ENCODE results near the gene CCDC68.
"Not testable (repeated sequence)": the region's sequence is repeated elsewhere in the genome, so short reads cannot be mapped to it uniquely, and the experiment has no call there.

CCDC68 gene

DNA sequence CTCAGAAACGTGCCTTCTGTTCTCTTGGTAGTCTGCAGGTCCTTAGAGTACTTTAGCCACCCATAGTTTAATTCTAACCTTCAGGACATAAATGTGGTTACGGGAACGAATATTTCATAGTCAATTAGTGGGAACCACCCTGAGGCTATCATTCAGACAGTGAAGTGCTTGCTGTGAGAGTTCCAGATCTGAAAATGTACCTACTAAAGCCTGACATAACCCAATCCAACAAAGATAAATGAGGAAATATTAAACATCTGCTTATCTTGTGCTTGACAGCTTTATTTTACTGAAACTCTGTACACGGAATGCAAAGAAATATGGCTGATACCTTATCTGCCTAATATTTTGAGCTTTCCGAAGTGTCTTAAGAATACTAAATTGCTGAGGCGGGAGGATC is 88.0 kb downstream of the CCDC68 start:
- no peak for DNase-seq

DNA sequence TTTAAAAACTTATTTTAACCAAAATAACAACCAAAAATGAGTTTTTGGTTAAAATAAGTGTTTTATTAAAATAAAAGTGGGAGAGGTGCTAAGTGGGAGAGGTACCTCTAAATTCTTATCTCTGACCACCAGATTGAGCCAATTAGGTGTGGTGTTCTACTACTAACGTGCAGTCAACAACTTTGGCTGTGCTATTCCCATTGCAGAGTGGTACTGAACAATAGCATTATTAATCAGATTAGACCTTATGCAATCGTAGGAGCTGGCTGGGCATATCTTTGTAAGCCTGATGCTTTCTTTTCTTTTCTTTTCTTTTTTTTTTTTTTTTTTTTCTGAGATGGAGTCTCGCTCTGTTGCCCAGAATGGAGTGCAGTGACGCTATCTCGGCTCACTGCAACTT is 92.1 kb downstream of the CCDC68 start:
- no peak for DNase-seq

DNA sequence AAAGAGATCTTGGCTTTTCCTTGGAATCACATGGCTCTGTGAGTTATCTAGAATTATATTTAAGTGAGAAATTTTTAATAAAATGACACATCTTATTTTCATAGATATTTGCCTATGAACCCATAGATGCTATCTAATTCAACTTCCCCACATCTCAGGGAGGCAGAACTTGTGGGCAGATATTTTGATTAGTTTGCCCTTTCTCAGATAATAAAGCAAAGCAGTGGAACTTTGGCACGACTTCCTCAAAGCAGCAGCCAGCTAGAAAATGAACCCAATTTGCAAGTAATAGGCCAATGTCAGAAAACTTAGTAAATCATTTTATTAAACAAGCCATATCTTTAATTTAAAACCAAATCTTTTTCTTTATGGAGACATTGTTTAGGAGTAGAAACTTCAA is 98.3 kb downstream of the CCDC68 start:
- DNase-seq = no peak

DNA sequence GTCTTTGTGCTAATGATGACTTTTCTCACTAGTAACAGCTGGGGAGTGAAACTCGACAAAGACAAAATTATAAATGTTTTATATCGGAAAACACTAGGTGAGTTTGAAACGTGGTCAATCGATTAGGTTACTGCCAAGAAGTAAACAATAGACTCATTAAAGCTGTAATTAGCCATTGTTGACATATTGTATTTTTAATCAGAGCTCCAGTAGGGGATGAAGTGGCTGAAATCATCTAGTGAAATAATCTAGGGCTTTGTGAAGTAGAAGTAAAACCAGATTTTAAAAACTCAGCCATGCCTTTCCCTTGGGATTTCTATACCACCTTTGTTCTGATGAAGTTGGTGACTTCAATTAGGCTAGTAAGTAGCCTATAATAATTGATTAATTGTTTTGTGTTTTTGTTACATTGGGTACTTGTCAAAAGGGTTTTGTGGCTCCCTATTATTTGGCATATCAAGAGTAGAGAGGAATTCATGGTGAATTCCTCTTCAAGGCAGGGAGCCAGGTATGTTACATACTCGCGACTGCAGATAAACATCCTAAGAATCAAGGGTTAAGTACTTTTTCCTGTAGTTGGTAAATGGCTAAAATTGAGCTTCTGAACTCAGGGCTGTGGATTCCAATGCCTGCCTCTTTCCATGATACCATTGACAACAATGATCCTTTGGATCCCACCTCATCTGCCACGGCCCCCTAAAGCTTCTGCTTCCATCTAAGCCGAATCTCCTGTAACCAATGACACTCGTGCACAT is 99.4 kb downstream of the CCDC68 start:
- no peak for DNase-seq

DNA sequence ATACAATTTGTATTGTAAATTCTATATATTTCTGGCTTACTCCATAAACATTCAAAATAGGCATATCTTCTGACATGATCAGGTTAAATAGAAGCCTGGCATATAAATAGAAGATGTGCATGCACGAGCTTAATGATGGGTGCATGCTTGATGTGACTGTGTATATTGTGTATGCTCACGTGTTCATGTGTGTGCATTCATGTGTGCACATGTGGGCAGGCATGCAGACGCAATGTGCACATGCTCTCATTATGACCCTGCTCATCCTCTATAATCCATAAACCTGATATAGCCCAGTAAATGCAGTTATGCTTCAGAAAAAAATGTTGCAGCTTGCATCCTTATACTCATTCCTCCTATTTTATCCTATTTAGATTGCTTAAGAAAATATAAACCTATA is 101.8 kb downstream of the CCDC68 start:
- no peak for DNase-seq

DNA sequence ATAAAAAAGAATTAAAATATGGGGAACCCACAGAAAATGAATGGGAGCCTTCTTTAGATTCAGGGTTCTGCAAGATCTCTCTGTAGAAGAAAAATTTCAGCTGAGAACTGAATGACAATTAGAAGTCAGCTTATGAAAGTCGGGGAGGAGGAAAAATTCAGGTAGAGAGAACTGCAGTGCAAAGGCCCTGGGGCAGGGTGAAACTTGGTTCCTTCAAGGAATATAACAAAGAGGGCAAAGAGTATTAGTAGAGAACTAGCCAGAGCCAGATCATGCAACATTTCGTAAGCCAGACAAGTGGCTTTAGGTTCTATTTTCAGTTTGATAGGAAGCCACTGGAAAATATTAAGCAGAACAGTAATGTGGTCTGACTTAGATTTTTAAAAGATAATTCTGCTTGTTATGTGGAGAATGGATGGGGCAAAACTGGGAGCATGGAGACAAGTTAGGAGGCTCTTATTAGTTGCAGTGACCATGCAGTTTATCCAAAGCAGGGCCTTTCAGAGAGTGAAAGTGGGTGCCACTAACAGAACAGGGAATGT is 103.1 kb downstream of the CCDC68 start:
- no peak for DNase-seq

DNA sequence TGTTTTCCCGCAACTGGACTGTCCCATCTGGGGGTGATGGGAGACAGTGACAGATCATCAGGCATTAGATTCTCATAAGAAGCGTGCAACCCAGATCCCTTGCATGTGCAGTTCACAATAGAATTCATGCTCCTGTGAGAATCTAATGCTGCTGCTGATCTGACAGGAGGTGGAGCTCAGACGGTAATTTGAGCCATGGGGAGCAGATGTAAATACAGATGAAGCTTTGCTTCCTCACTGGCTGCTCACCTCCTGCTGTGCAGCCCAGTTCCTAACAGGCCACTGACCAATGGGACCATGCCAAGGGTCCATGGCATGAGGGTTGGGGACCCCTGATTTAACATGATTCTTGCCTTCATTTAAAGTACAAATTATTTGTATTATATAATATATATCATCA is 104.2 kb downstream of the CCDC68 start:
- DNase-seq = not testable (repeated sequence)

DNA sequence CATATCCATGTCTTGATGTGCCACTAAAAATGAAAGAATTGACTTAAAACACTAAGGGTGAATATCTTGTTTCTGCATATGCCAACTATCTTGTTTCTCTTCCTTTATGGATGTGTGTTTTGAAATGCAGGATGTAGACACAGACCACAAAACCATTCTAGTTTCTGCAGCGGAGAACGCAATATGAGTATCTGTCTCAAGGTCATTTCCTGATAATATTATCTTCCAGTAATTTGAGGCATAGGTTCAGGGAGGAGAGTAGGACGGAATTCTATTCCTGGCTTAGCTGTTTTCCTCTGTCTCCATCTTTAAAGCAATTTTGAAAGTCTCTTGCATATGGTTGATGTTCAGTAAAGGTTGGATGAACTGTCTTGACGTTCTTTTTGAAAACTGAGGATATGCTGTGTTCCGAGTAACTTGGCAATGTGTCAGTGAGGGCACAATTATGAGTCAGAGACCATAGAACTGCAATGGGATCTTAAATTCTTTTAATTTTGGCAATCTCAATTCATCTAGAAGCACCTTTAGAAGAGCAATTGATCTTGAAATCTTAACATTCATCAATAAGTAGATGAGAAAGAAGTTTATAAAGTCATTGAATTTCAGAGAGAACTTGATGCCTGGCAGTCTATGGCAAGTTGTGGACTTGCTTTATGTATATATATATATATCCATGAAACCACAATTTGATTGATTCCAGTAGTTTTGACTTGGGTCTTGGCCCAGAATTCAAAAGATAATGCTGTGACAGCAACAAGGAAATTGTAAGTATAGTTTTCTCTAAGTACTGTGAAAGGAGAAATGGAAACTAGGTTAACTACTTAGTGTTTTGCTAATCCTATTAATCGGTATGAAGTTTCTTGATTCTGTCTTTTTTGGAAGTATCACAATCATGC is 106.2 kb downstream of the CCDC68 start:
- DNase-seq = no peak
